Right lobe of liver (tissue), 6 donors: ENCODE results near the gene OR8B3. TPM values are rescaled to one million over a fixed set of nuclear protein-coding genes. Genes with fewer than 3 reads are reported as not detected.

Source experiments
- ATAC-seq, 4 donors: fragments of 200-7000 bp; cut with Tn5 transposase; one replicate each; pipeline ENCODE4 v1.9.1; 2020; ENCODE audit warnings: mild to moderate bottlenecking in 4 of 4, moderate library complexity in 4 of 4
- DNase-seq, 3 donors: peaks; one replicate each; pipeline ENCODE4 v3.0.0-alpha.2; 2020
- H3K27ac ChIP-seq, 3 donors: fragments of 200-600 bp; one replicate each; pipeline ENCODE4 v1.8.0; 2022
- H3K27me3 ChIP-seq, 2 donors: fragments of 200-600 bp; one replicate each; pipeline ENCODE4 v1.8.0; 2022
- H3K36me3 ChIP-seq, 4 donors: fragments of 200-600 bp; sonication (generic) in 1 of 4; one replicate each; pipeline versions ENCODE4 v1.5.1 to v1.8.0; 2017 to 2022; ENCODE audit warnings: control low read depth in 1 of 4
- H3K4me1 ChIP-seq, 4 donors: fragments of 200-600 bp; sonication (generic) in 1 of 4; one replicate each; pipeline versions ENCODE4 v1.5.1 to v1.8.0; 2017 to 2022; ENCODE audit warnings: control low read depth in 1 of 4
- H3K4me3 ChIP-seq, 3 donors: fragments of 200-600 bp; one replicate each; pipeline ENCODE4 v1.8.0; 2022
- H3K9me3 ChIP-seq, 4 donors: fragments of 200-600 bp; sonication (generic) in 1 of 4; one replicate each; pipeline versions ENCODE4 v1.5.1 to v1.8.0; 2017 to 2022; ENCODE audit warnings: control low read depth in 1 of 4
- CTCF ChIP-seq, 4 donors: fragments of 200-600 bp in 3 of 4; fragments of 450-650 bp in 1 of 4; IDR thresholded peaks; one replicate each; pipeline versions ENCODE4 v1.5.1 to v1.8.0; 2016 to 2022; ENCODE audit warnings: antibody characterized with exemption in 4 of 4, mild to moderate bottlenecking in 2 of 4
- POLR2A ChIP-seq: fragments of 450-650 bp; IDR thresholded peaks from one replicate; pipeline ENCODE4 v1.6.1; 2017; ENCODE audit warnings: antibody characterized with exemption, mild to moderate bottlenecking
- WGBS: methylation state at CpG from one replicate; pipeline ENCODE4 v1.1.6; 2018; ENCODE audit warnings: low coverage, low lambda C conversion rate; ENCODE audit not compliant: insufficient coverage; ENCODE audit errors: missing lambda C conversion rate; 5-methylcytosine and 5-hydroxymethylcytosine counted together
- intact Hi-C, 2 donors: fragments of 100-400 bp; cut with DNase I; formaldehyde crosslinking; loops; one replicate each; pipeline versions ENCODE4 v1.11.2 to v1.14.1; 2022
- total RNA-seq, 6 experiments: library from RNA; depleted of rRNA in 2 of 6; stranded (reverse); fragments of >200 nt in 2 of 6; fragmentation: NEBNext Ultra II Directional in 3 of 6; extraction: Animal tissue kit (Norgen Biotek cat#: 25700) in 3 of 6; gene quantifications; one replicate each; pipeline versions ENCODE4 v1.1.0 to v1.2.4, GENCODE V29; 2016 to 2023
- donor health status: DM: no; HTN: yes; CAD: no.
- donor health status: DM: no; HTN: no; CAD: no.
- donor health status: DM: no; HTN: no; CAD: no.
- donor health status: DM: no; HTN: yes; CAD: no.
- donor health status: DM: no; HTN: yes; CAD: no.

The OR8B3 gene
- total RNA-seq, 6 experiments from 2014 or later: not detected

GRCh38 chr11:124424384-124424921 lies 25.6 kb upstream of the OR8B3 start, which contains the start of gene OR8B4:
Gene OR8B4, minus strand, starts transcription at chr11:124424871. Its CDS starts 0 bp downstream, at chr11:124424871.
- DNase-seq (no peak), ATAC-seq (no peak)
- Histone ChIP-seq H3K9me3 (no peaks in the 10 kb centered on the region), H3K36me3 (no peaks in the 10 kb centered on the region), H3K4me1 (no peaks in the 10 kb centered on the region), H3K27ac (no peak within 1 kb of the TSS), H3K27me3 (no peaks in the 10 kb centered on the region), H3K4me3 (no peak within 1 kb of the TSS)
- intact Hi-C loops: loop anchor here in 1 of 2 donors (10.0 kb wide), 1 partner anchor 170 kb away; no protein-coding TSS in a partner anchor
- 53% methylated on average over 2 of the region's 2 CpGs for WGBS
- no peak for TF ChIP-seq POLR2A
- TF ChIP-seq CTCF (IDR thresholded peaks at IDR 0.05): no peak

- no peaks in the 10 kb centered on the region for H3K9me3 ChIP-seq
- no peaks in the 10 kb centered on the region for H3K27me3 ChIP-seq
- DNase-seq (no peak), ATAC-seq (no peak)
- intact Hi-C loops: loop anchor here in 1 of 2 donors (10.0 kb wide), 1 partner anchor 174 kb away; no protein-coding TSS in a partner anchor
- no peaks in the 10 kb centered on the region for H3K36me3 ChIP-seq
- no peaks in the 10 kb centered on the region for H3K4me1 ChIP-seq
- TF ChIP-seq POLR2A (no peak), CTCF (IDR thresholded peaks at IDR 0.05) (no peak)
- 52% methylated on average over 4 of the region's 4 CpGs for WGBS
- no peak overlapping the region for H3K4me3 ChIP-seq
- H3K27ac ChIP-seq: no peak overlapping the region
Observed at GRCh38 chr11:124421043-124421442, 22.2 kb upstream of the OR8B3 start.

GRCh38 chr11:124415356-124415923 lies 16.6 kb upstream of the OR8B3 start:
- no peaks in the 10 kb centered on the region for H3K9me3 ChIP-seq
- H3K36me3 ChIP-seq: no peaks in the 10 kb centered on the region
- no peaks in the 10 kb centered on the region for H3K27me3 ChIP-seq
- ATAC-seq (peak in 3 of 4 donors; percentile 45 to 65 (median 63)), DNase-seq (no peak)
- no peak overlapping the region for H3K4me3 ChIP-seq
- TF ChIP-seq CTCF (IDR thresholded peaks at IDR 0.05): peak; percentile 39 to 69 (median 60)
- no peak for TF ChIP-seq POLR2A
- intact Hi-C loops: loop anchor here in 1 of 2 donors (10.0 kb wide), 1 partner anchor 169 kb away; no protein-coding TSS in a partner anchor
- no peak overlapping the region for H3K27ac ChIP-seq
- WGBS: 13% methylated on average over 5 of the region's 5 CpGs
- H3K4me1 ChIP-seq: no peaks in the 10 kb centered on the region

- no peaks in the 10 kb centered on the region for H3K9me3 ChIP-seq
- intact Hi-C loops: loop anchor here in 1 of 2 donors (10.0 kb wide), 1 partner anchor 175 kb away; no protein-coding TSS in a partner anchor
- H3K27me3 ChIP-seq: no peaks in the 10 kb centered on the region
- H3K27ac ChIP-seq: no peak overlapping the region
- H3K4me1 ChIP-seq: no peaks in the 10 kb centered on the region
- TF ChIP-seq POLR2A (no peak), CTCF (IDR thresholded peaks at IDR 0.05) (no peak)
- DNase-seq: no peak
- ATAC-seq: no peak
- WGBS: 58% methylated on average over 7 of the region's 7 CpGs
- no peaks in the 10 kb centered on the region for H3K36me3 ChIP-seq
- H3K4me3 ChIP-seq: no peak overlapping the region
Observed at GRCh38 chr11:124409906-124410305, 11.1 kb upstream of the OR8B3 start.
